Esophagus muscularis mucosa (tissue), 4 donors: ENCODE results near the gene RSU1.

Experiments used
- CTCF ChIP-seq, 3 experiments: fragments of 200-600 bp in 2 of 3; fragments of 450-650 bp in 1 of 3; sonication (generic) in 2 of 3; IDR thresholded peaks; one replicate each; pipeline ENCODE4 v1.5.1; 2017 to 2019; ENCODE audit warnings: antibody characterized with exemption in 3 of 3, mild to moderate bottlenecking in 2 of 3, moderate library complexity in 1 of 3
- EP300 ChIP-seq: sonication (generic); formaldehyde crosslinking; IDR thresholded peaks from one replicate; pipeline ENCODE4 v1.6.1; 2017; ENCODE audit warnings: antibody characterized with exemption
- POLR2A ChIP-seq: fragments of 450-650 bp; IDR thresholded peaks from one replicate; pipeline ENCODE4 v1.6.1; 2017; ENCODE audit warnings: antibody characterized with exemption, moderate library complexity, mild to moderate bottlenecking, low read depth
- POLR2AphosphoS5 ChIP-seq, 2 donors: sonication (generic); formaldehyde crosslinking; IDR thresholded peaks; one replicate each; pipeline ENCODE4 v1.6.1; 2017; ENCODE audit warnings: antibody characterized with exemption in 2 of 2

GRCh38 chr10:16742165-16742960, 74.9 kb downstream of the RSU1 start:
- TF ChIP-seq CTCF (IDR thresholded peaks at IDR 0.05) = no peak
- TF ChIP-seq POLR2AphosphoS5 (IDR thresholded peaks at IDR 0.05) = no peak
- TF ChIP-seq POLR2A = no peak
- TF ChIP-seq EP300 = no peak
